HFF-Myc (cell line): ENCODE measurements around the gene APBB1.

Source experiments
- DNase-seq: peaks from one replicate; pipeline ENCODE4 v3.0.0-alpha.2; 2011; ENCODE audit warnings: low read depth; ENCODE audit errors: extremely low read depth
- H3K4me3 ChIP-seq: replicated peaks from 2 replicates; pipeline ENCODE4 v1.5.1; 2011; ENCODE audit warnings: low read depth, mild to moderate bottlenecking, control low read depth, low read length
- TF ChIP-seq, protein P1 (sequence below): IDR thresholded peaks from 2 replicates; pipeline ENCODE4 v1.5.1; 2012; ENCODE audit warnings: mild to moderate bottlenecking, low read depth, low read length, control low read depth; ENCODE audit errors: missing control alignments

APBB1 gene

GRCh38 chr11:6453152-6453551 lies 34.3 kb upstream of the APBB1 start:
- DNase-seq: no peak
- no peak overlapping the region for H3K4me3 ChIP-seq
- TF ChIP-seq, protein P1, sequence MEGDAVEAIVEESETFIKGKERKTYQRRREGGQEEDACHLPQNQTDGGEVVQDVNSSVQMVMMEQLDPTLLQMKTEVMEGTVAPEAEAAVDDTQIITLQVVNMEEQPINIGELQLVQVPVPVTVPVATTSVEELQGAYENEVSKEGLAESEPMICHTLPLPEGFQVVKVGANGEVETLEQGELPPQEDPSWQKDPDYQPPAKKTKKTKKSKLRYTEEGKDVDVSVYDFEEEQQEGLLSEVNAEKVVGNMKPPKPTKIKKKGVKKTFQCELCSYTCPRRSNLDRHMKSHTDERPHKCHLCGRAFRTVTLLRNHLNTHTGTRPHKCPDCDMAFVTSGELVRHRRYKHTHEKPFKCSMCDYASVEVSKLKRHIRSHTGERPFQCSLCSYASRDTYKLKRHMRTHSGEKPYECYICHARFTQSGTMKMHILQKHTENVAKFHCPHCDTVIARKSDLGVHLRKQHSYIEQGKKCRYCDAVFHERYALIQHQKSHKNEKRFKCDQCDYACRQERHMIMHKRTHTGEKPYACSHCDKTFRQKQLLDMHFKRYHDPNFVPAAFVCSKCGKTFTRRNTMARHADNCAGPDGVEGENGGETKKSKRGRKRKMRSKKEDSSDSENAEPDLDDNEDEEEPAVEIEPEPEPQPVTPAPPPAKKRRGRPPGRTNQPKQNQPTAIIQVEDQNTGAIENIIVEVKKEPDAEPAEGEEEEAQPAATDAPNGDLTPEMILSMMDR: no peak

- H3K4me3 ChIP-seq: no peak overlapping the region
- no peak for DNase-seq
- TF ChIP-seq, protein P1: no peak
These were observed 33.3 kb upstream of the APBB1 start for GRCh38 chr11:6452219-6452618.

DNA sequence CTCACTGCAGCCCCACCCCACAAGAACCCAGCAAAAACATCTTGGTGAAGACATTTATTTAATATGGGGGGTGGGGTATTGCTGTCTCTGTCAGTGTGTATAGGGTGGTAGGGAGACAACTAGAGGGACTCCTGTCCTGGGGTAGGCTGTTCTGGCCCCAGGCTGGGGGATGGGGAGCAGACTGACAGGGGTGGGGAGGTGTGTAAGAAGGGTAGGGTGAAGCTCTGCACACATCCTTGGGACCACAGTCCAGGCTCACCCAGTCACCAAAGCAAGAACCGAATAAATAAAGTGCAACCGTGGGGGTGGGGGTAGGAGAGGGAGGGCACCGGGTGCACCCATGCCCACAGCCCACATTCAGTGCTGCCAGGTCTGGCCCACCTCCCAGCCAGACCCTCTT lies 29.7 kb upstream of the APBB1 start:
- no peak overlapping the region for H3K4me3 ChIP-seq
- TF ChIP-seq, protein P1: no peak
- DNase-seq: no peak

DNA sequence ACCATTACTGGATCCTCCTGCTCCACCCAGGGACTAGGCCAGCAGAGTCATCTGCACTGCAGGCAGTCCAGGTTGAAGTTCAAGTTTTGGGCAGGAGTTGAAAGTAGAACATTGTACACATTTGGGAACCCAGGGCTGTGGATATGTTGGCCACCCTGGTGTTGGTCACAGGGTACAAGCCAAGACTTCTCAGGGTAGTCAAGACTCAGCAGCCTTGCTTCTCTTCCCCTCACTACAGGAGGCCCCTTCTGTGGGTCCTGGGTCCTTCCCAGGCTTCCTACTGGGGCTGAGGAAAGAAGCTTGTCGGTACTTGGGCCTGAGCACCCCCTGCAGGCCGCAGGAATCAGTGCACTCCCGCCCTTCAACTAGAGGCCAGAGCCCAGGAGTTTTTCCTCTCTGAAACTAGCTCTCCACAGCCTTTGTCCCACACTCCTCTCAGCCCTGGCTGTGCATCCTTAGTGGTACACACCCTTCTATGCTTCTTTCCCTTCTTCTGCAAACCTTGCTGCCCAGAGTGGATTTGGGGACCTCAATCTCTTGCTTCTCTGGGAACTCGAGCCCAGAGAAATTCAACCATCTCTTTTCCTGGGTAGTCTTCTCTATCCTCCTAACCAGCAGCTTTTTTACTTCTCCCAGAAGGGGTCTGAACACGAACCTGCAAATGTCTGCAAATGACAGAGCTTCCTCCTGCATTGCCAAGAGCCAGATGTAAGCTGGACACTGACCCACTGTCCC lies 24.5 kb upstream of the APBB1 start:
- H3K4me3 ChIP-seq: no peak overlapping the region
- DNase-seq: no peak
- TF ChIP-seq, protein P1: peak; percentile 90

- H3K4me3 ChIP-seq: no peak overlapping the region
- no peak for DNase-seq
- TF ChIP-seq, protein P1: no peak
These were observed 23.5 kb upstream of the APBB1 start for GRCh38 chr11:6442441-6442840.

DNA sequence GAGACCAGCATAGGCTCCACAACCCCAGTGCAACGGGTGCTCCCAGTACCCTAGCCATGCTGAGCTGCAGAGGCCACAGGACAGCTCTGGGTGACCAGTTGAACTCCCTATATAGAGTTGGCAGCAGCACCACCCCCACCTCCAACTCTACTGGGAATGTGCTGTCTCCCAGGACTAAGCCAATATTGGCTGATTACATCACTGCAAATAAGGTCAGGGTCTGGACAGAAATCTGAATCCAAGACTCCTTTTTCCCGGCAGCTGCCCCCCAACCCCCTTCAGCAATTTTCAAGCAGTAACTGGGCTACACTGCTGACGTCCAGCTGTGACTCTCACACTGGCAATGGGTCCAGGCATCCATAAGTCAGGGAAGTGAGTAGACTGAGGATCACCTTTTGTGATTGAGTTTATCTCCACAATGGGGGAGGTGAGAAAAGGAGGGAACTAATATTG lies 22.0 kb upstream of the APBB1 start, which contains the start of gene HPX:
Gene HPX, minus strand, starts transcription at position 82 of the 453 bp plus-strand sequence. Its CDS starts 24 bp downstream, at position 58.
- no peak for DNase-seq
- no peak within 1 kb of the TSS for H3K4me3 ChIP-seq

More for the DNA sequence above, 22.0 kb upstream of the APBB1 start, which contains the start of gene HPX:
- TF ChIP-seq, protein P1: no peak
